Ureter (tissue), 1 donor: ENCODE results near the gene CALHM1. TPM values are rescaled to one million over a fixed set of nuclear protein-coding genes. Genes with fewer than 3 reads are reported as not detected.
"Not testable (repeated sequence)": the region's sequence is repeated elsewhere in the genome, so short reads cannot be mapped to it uniquely, and the experiment has no call there.

Experiments
- DNase-seq: peaks from one replicate; pipeline ENCODE4 v3.0.0-alpha.2; 2020; ENCODE audit warnings: low spot score
- total RNA-seq: library from RNA; stranded (reverse); gene quantifications from one replicate; pipeline ENCODE4 v1.2.4, GENCODE V29; 2023
- donor health status: DM: yes; HTN: yes; CAD: no.

CALHM1 gene
- total RNA-seq, 1 donor from 2014 or later: not detected

- no peak for DNase-seq
These were observed 29.1 kb downstream of the CALHM1 start for GRCh38 chr10:103429647-103430046.

DNA sequence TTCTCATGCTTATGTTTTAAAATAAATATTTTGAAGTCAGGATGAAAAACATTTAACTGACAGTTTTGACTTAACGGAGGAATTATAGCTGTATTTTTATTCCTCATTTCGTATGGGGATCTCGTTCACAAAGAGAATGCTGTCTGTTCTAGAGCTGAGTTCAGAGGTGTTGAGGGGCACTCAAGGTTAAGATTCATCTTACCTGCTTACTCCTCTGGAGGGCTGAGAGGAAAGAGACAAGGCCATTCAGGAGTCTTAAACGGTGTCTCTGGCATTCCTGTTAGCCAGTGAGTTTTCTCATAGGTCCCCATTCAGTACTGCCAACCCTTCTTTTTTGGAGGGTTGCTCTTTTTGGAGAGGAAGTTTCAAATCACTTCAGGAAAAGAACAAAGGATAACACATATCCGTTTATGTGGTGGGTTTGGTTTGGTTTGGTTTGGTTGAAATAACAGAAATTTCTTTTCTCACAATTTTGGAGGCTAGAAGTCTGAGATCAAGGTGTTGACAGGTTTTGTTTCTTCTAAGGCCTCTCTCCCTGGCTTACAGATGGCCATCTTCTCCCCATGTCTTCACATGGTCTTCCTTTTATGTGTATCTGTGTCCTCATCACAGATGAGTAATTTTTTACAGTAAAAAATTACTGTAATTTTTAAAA lies 29.6 kb downstream of the CALHM1 start:
- DNase-seq: no peak

GRCh38 chr10:103427866-103428265 lies 30.8 kb downstream of the CALHM1 start:
- no peak for DNase-seq

GRCh38 chr10:103423748-103424147 lies 35.0 kb downstream of the CALHM1 start:
- no peak for DNase-seq

DNA sequence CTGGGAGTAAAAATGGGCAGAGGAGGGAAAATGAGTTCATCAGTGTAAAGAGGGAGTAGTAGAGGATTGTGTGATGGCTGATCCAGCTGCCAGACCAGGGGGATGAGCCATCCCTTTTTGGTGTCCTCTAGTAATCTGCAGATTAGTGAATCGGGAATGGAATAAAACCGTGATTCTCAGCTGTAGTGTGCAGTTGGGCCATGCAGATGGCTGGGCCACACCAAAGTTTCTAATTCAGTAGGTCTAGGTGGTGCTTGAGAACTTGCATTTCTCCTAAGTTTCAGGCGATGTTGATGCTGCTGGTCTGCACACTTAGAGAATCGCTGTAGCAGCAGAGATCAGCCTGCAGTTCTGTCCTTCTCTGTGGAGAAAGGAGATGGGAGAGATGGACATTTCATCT lies 39.6 kb downstream of the CALHM1 start:
- no peak for DNase-seq

GRCh38 chr10:103417601-103418000 lies 41.1 kb downstream of the CALHM1 start:
- DNase-seq: no peak

- DNase-seq: not testable (repeated sequence)
These were observed 41.6 kb downstream of the CALHM1 start for GRCh38 chr10:103417148-103417469.

GRCh38 chr10:103416436-103417147 lies 42.1 kb downstream of the CALHM1 start:
- DNase-seq: peak; percentile 62

DNA sequence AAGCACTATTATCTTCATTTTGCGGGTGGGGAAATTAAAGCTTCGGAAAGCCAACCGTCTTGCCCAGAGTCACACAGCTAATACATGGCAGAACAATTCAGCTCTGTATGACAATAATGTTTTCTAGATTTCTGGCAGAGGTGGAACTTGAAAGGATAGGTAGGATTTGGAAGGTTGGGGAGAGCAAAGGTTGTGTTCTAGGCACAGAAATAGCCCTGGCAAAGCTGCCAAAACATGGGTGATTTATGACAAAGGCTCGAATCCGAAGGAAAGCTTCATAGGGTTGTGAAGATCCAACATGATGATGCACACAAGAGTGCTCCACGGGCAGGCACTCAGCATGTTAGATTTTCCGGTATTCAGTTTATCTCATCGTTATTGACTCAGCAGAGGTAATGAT lies 43.1 kb downstream of the CALHM1 start:
- no peak for DNase-seq

DNA sequence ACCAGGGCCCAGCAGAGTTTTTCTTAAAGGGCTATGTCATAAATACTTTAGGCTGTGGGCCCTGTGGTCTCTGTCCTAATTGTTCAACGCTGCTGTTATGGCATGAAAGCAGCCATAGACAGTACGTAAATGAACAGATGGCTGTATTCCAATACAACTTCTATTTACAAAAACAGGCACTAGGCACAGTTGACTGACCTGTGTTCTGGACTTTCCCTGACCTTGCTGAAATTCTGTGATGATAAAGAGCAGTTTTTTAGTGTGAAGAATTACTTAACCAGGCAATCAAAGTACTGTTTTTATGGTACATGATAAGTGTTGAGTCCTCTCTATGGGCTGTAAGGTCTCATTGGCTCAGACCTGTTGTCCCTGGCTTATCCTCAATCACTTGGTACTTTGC lies 45.1 kb downstream of the CALHM1 start:
- no peak for DNase-seq

Other genes starting within 250 kb of the CALHM1 start
- gene RPEL1, start 213.0 kb downstream of the CALHM1 start, total RNA-seq: not detected
- 2.0 TPM for gene INA, start 181.8 kb downstream of the CALHM1 start, total RNA-seq
- 6.3 TPM for gene PCGF6, start 107.8 kb downstream of the CALHM1 start, total RNA-seq
- gene TAF5, start 90.9 kb downstream of the CALHM1 start, total RNA-seq: 1.6 TPM
- gene ATP5MK, start 62.4 kb downstream of the CALHM1 start, total RNA-seq: 344 TPM
- 47.2 TPM for gene PDCD11, start 62.3 kb downstream of the CALHM1 start, total RNA-seq
- gene CALHM2, start 6.5 kb downstream of the CALHM1 start, total RNA-seq: 25.1 TPM
- gene CALHM3, start 20.3 kb upstream of the CALHM1 start, total RNA-seq: not detected
- gene NEURL1, start 34.8 kb upstream of the CALHM1 start, total RNA-seq: 1.2 TPM